ENCODE data around the gene TMC7.

The TMC7 gene

GRCh38 chr16:19093631-19094541, 110.2 kb downstream of the TMC7 start:
- Histone ChIP-seq H3K4me3 (ENCODE audit: low read depth in 1 of 2, low read length in 2 of 2) (no peak overlapping the region), H3K36me3 (ENCODE audit: insufficient read depth, low read length) (no peaks in the 10 kb centered on the region), H3K4me1 (ENCODE audit: insufficient read depth, low read length) (no peaks in the 10 kb centered on the region), H3K9ac (ENCODE audit: low read length) (no peak overlapping the region), H3K27ac (ENCODE audit: low read depth, low read length) (no peak overlapping the region), H3K27me3 (ENCODE audit: control insufficient read depth in 1 of 2, insufficient read depth in 2 of 2, low read length in 2 of 2) (no peaks in the 10 kb centered on the region), H3K9me3 (ENCODE audit: low read length) (no peaks in the 10 kb centered on the region)

DNA sequence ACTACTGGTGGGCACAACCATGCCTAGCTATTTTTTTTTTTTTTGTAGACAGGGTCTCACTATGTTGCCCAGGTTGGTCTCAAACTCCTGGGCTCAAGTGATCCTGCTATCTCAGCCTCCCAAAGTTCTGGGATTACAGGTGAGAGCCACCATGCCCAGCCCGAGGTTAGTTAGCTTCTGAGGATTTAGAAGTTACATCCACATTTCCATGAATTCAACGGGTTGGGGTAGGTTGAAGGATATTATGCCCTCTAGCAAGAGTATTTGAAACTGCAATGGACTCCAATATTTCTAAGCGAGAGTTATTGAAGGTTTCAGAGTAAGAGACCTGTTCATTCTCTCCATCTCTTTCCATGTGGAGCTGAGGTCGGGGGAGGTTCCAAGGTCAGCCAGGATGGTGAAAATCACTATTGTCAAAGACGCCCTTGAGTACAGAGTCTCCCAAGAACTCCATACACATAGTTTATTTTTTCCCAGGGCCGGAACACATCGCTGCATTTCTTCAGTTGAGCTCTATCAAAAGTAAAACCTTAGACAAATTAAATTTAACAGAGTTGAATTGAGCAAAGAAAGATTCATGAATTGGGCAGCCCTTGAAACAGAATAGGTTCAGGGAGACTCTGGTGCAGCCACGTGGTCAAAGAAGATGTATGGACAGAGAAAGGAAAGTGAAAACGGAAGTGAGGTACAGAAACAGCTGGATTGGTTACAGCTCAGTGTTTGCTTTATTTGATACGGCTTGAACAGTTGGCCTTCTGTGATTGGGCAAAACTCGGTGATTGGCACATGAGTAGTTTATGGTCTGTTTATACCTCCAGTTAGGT, 111.0 kb downstream of the TMC7 start:
- Histone ChIP-seq H3K4me3 (ENCODE audit: low read depth in 1 of 2, low read length in 2 of 2) (no peak overlapping the region), H3K27ac (ENCODE audit: low read depth, low read length) (no peak overlapping the region), H3K36me3 (ENCODE audit: insufficient read depth, low read length) (no peaks in the 10 kb centered on the region), H3K27me3 (ENCODE audit: control insufficient read depth in 1 of 2, insufficient read depth in 2 of 2, low read length in 2 of 2) (no peaks in the 10 kb centered on the region), H3K9me3 (ENCODE audit: low read length) (no peaks in the 10 kb centered on the region), H3K4me1 (ENCODE audit: insufficient read depth, low read length) (no peaks in the 10 kb centered on the region), H3K9ac (ENCODE audit: low read length) (no peak overlapping the region)

- no peaks in the 10 kb centered on the region for H3K27me3 ChIP-seq (ENCODE audit: control insufficient read depth in 1 of 2, insufficient read depth in 2 of 2, low read length in 2 of 2)
- no peak overlapping the region for H3K9ac ChIP-seq (ENCODE audit: low read length)
- H3K4me1 ChIP-seq (ENCODE audit: insufficient read depth, low read length), result no peaks in the 10 kb centered on the region
- no peak overlapping the region for H3K4me3 ChIP-seq (ENCODE audit: low read depth in 1 of 2, low read length in 2 of 2)
- no peaks in the 10 kb centered on the region for H3K36me3 ChIP-seq (ENCODE audit: insufficient read depth, low read length)
- H3K9me3 ChIP-seq (ENCODE audit: low read length), result no peaks in the 10 kb centered on the region
- no peak overlapping the region for H3K27ac ChIP-seq (ENCODE audit: low read depth, low read length)
Measured at GRCh38 chr16:19095654-19096053, 111.9 kb downstream of the TMC7 start.

GRCh38 chr16:19098173-19098572, 114.4 kb downstream of the TMC7 start:
- no peaks in the 10 kb centered on the region for H3K27me3 ChIP-seq (ENCODE audit: control insufficient read depth in 1 of 2, insufficient read depth in 2 of 2, low read length in 2 of 2)
- H3K9ac ChIP-seq (ENCODE audit: low read length), result no peak overlapping the region
- no peaks in the 10 kb centered on the region for H3K9me3 ChIP-seq (ENCODE audit: low read length)
- H3K4me3 ChIP-seq (ENCODE audit: low read depth in 1 of 2, low read length in 2 of 2), result no peak overlapping the region
- no peaks in the 10 kb centered on the region for H3K36me3 ChIP-seq (ENCODE audit: insufficient read depth, low read length)
- no peak overlapping the region for H3K27ac ChIP-seq (ENCODE audit: low read depth, low read length)
- no peaks in the 10 kb centered on the region for H3K4me1 ChIP-seq (ENCODE audit: insufficient read depth, low read length)

DNA sequence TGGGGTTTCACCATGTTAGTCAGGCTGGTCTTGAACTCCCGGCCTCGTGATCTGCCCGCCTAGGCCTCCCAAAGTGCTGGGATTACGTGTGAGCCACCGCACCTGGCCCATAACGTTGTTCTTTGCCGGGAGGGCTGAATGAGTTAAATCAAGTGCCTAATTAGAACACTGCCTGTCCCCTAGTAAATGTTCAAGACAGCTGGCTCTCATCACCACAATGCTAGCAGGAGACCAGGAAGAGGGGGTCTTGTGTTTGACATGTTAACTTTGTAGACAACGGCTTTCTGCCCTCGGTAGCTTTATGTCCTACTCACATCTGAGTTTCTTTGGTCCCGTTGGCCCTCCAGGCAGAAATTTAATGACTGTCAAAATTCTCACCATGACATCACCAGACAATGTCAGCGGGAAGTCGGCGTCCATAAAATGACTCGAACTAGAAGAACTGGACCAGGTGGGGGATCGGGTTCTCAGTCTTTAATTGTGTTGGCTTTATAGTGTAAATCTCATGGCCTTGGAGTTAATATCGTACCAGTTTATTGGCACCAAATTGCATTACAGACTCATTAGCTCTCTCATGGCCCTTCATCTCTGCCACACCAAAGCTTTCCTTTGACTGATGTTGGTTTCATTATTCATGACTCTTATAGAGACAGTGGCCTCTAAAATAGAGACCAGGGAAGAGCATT, 118.6 kb downstream of the TMC7 start:
- no peaks in the 10 kb centered on the region for H3K9me3 ChIP-seq (ENCODE audit: low read length)
- H3K36me3 ChIP-seq (ENCODE audit: insufficient read depth, low read length), result no peaks in the 10 kb centered on the region
- no peaks in the 10 kb centered on the region for H3K27me3 ChIP-seq (ENCODE audit: control insufficient read depth in 1 of 2, insufficient read depth in 2 of 2, low read length in 2 of 2)
- no peak overlapping the region for H3K27ac ChIP-seq (ENCODE audit: low read depth, low read length)
- H3K4me1 ChIP-seq (ENCODE audit: insufficient read depth, low read length), result no peaks in the 10 kb centered on the region
- no peak overlapping the region for H3K4me3 ChIP-seq (ENCODE audit: low read depth in 1 of 2, low read length in 2 of 2)
- H3K9ac ChIP-seq (ENCODE audit: low read length), result no peak overlapping the region

GRCh38 chr16:19104607-19105006, 120.9 kb downstream of the TMC7 start:
- Histone ChIP-seq H3K27me3 (ENCODE audit: control insufficient read depth in 1 of 2, insufficient read depth in 2 of 2, low read length in 2 of 2) (no peaks in the 10 kb centered on the region), H3K9ac (ENCODE audit: low read length) (no peak overlapping the region), H3K4me1 (ENCODE audit: insufficient read depth, low read length) (no peaks in the 10 kb centered on the region), H3K27ac (ENCODE audit: low read depth, low read length) (no peak overlapping the region), H3K9me3 (ENCODE audit: low read length) (no peaks in the 10 kb centered on the region), H3K4me3 (ENCODE audit: low read depth in 1 of 2, low read length in 2 of 2) (no peak overlapping the region), H3K36me3 (ENCODE audit: insufficient read depth, low read length) (no peaks in the 10 kb centered on the region)

DNA sequence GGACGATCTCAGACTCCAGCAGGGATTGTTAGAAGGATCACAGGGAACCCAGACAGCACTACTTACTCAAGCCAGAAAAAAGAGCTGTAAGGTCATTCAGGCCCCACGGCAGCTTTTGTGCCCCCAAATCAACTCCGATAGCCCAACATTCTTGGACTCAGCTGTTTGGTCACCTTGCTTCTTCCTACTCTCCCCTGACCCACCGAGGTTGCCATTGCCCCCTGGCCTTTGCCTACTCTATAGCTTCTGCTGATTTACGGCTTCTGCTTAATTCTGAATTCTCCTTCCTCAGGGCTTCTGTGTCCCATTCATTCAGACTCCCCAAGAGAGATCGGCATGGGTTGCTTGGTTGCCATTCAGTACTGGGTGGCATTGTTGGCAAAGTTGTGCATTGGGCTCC, 121.4 kb downstream of the TMC7 start:
- Histone ChIP-seq H3K9ac (ENCODE audit: low read length) (no peak overlapping the region), H3K4me1 (ENCODE audit: insufficient read depth, low read length) (no peaks in the 10 kb centered on the region), H3K27me3 (ENCODE audit: control insufficient read depth in 1 of 2, insufficient read depth in 2 of 2, low read length in 2 of 2) (no peaks in the 10 kb centered on the region), H3K27ac (ENCODE audit: low read depth, low read length) (no peak overlapping the region), H3K36me3 (ENCODE audit: insufficient read depth, low read length) (no peaks in the 10 kb centered on the region), H3K4me3 (ENCODE audit: low read depth in 1 of 2, low read length in 2 of 2) (no peak overlapping the region), H3K9me3 (ENCODE audit: low read length) (no peaks in the 10 kb centered on the region)

GRCh38 chr16:19105891-19106624, 122.3 kb downstream of the TMC7 start:
- Histone ChIP-seq H3K27ac (ENCODE audit: low read depth, low read length) (no peak overlapping the region), H3K36me3 (ENCODE audit: insufficient read depth, low read length) (no peaks in the 10 kb centered on the region), H3K9me3 (ENCODE audit: low read length) (no peaks in the 10 kb centered on the region), H3K4me3 (ENCODE audit: low read depth in 1 of 2, low read length in 2 of 2) (no peak overlapping the region), H3K4me1 (ENCODE audit: insufficient read depth, low read length) (no peaks in the 10 kb centered on the region), H3K27me3 (ENCODE audit: control insufficient read depth in 1 of 2, insufficient read depth in 2 of 2, low read length in 2 of 2) (no peaks in the 10 kb centered on the region), H3K9ac (ENCODE audit: low read length) (no peak overlapping the region)

- H3K27ac ChIP-seq (ENCODE audit: low read depth, low read length), result no peak overlapping the region
- no peaks in the 10 kb centered on the region for H3K27me3 ChIP-seq (ENCODE audit: control insufficient read depth in 1 of 2, insufficient read depth in 2 of 2, low read length in 2 of 2)
- no peak overlapping the region for H3K9ac ChIP-seq (ENCODE audit: low read length)
- H3K4me1 ChIP-seq (ENCODE audit: insufficient read depth, low read length), result no peaks in the 10 kb centered on the region
- H3K9me3 ChIP-seq (ENCODE audit: low read length), result no peaks in the 10 kb centered on the region
- no peak overlapping the region for H3K4me3 ChIP-seq (ENCODE audit: low read depth in 1 of 2, low read length in 2 of 2)
- H3K36me3 ChIP-seq (ENCODE audit: insufficient read depth, low read length), result no peaks in the 10 kb centered on the region
Measured at GRCh38 chr16:19106625-19107020, 122.9 kb downstream of the TMC7 start.

- Histone ChIP-seq H3K27me3 (ENCODE audit: control insufficient read depth in 1 of 2, insufficient read depth in 2 of 2, low read length in 2 of 2) (no peaks in the 10 kb centered on the region), H3K9me3 (ENCODE audit: low read length) (no peaks in the 10 kb centered on the region), H3K4me3 (ENCODE audit: low read depth in 1 of 2, low read length in 2 of 2) (no peak overlapping the region), H3K36me3 (ENCODE audit: insufficient read depth, low read length) (no peaks in the 10 kb centered on the region), H3K9ac (ENCODE audit: low read length) (no peak overlapping the region), H3K27ac (ENCODE audit: low read depth, low read length) (no peak overlapping the region), H3K4me1 (ENCODE audit: insufficient read depth, low read length) (no peaks in the 10 kb centered on the region)
Measured at GRCh38 chr16:19108409-19109287, 124.9 kb downstream of the TMC7 start.

All from muscle layer of colon (tissue), 2 donors.